ENCODE results near the gene CCDC88A. TPM values are rescaled to one million over a fixed set of nuclear protein-coding genes. Genes with fewer than 3 reads are reported as not detected.
"Not testable (repeated sequence)": the region's sequence is repeated elsewhere in the genome, so short reads cannot be mapped to it uniquely, and the experiment has no call there.

The CCDC88A gene
- total RNA-seq, 2 donors from 2014 or later = 50.0 to 74.5 TPM

DNA sequence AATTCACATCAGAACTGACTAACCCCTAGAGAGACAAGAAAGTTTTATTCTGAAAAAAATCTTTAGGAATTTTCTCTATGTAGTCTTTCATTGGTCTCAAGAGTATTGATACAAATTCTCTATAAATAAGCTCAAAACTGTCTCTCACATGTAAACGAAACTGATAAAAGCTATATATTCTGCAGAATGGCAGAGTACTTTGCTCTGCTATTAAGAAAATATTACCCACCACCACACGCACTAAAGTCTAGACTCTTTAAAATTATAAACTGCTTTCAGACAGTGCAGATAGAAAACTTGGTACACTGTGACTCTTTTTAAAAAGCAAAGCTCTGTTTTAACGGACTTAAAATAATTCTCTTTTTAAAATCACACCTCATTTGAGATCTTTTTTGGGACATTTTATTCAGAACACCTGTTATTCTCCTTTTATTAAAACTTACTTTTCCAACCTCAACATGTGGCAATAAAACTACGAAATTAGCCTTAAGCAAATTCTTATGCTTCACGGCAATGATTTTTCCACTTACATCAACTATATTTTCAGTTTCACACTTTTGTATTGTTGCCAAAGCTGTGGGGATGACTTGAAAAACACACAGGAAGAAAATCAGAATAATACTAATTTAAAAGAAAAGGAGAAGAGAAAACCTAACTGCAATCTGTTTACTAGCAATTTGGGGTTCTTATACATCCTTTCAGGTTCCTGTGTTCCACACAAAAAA lies 58.0 kb downstream of the CCDC88A start:
- Histone ChIP-seq H3K27ac (peak overlapping the region; percentile 2 to 34), H3K27me3 (replicated peaks; ENCODE audit: insufficient read depth) (no peaks in the 10 kb centered on the region), H3K4me3 (peak overlapping the region; percentile 36), H3K9me3 (no peaks in the 10 kb centered on the region), H3K4me1 (ENCODE audit: control insufficient read depth in 1 of 2, low read depth in 2 of 2) (peaks cover 17 to 22% of the 10 kb centered on the region in 2 donors), H3K36me3 (no peaks in the 10 kb centered on the region)
- TF ChIP-seq, protein P1, sequence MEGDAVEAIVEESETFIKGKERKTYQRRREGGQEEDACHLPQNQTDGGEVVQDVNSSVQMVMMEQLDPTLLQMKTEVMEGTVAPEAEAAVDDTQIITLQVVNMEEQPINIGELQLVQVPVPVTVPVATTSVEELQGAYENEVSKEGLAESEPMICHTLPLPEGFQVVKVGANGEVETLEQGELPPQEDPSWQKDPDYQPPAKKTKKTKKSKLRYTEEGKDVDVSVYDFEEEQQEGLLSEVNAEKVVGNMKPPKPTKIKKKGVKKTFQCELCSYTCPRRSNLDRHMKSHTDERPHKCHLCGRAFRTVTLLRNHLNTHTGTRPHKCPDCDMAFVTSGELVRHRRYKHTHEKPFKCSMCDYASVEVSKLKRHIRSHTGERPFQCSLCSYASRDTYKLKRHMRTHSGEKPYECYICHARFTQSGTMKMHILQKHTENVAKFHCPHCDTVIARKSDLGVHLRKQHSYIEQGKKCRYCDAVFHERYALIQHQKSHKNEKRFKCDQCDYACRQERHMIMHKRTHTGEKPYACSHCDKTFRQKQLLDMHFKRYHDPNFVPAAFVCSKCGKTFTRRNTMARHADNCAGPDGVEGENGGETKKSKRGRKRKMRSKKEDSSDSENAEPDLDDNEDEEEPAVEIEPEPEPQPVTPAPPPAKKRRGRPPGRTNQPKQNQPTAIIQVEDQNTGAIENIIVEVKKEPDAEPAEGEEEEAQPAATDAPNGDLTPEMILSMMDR (IDR thresholded peaks at IDR 0.05) = no peak
- ATAC-seq (ENCODE audit: insufficient number of reproducible peaks, low FRiP score, low read depth) = no peak
- no peak for DNase-seq (ENCODE audit: low spot score)

DNA sequence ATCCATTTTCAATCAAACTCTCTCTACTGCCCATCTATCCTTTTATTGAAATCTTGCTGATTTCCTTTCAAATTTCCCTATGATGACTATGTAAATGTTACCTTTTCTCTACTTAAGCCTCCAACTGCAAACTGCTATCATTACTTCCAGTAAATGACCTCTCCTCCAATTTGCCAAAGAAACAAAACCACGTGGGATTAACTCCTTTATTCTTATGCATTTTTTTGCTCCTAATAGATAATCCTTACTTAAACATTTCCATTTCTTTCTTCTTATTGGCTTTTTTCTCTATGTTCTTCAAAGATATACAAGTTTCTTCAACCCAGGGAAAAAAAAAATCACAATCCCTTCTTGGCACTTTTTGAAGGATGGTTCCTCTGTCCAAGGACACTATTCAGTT lies 61.2 kb downstream of the CCDC88A start:
- Histone ChIP-seq H3K27ac (no peak overlapping the region), H3K4me3 (no peak overlapping the region), H3K36me3 (no peaks in the 10 kb centered on the region), H3K27me3 (replicated peaks; ENCODE audit: insufficient read depth) (no peaks in the 10 kb centered on the region), H3K4me1 (ENCODE audit: control insufficient read depth in 1 of 2, low read depth in 2 of 2) (peaks cover 0 to 6% of the 10 kb centered on the region in 2 donors), H3K9me3 (no peaks in the 10 kb centered on the region)
- ATAC-seq (ENCODE audit: insufficient number of reproducible peaks, low FRiP score, low read depth) (no peak), DNase-seq (ENCODE audit: low spot score) (no peak)
- TF ChIP-seq, protein P1 (IDR thresholded peaks at IDR 0.05) = no peak

DNA sequence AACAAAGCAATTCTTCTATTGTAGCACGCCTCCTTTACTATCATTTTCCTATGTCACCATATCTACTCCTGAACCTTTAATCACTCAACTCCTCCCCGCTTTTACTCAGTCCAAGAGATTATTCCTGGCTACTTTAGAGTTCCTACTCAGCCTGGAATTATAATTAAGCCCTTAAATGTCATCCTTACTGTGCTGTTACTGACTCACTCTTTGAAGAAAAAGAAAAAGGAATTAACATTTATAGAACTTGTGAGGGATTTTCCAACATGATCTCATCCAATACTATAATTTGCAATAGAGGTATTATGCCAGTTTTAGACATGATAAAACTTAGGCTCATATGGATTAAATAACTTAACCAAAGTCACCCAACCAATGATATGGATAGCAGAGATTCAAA lies 61.7 kb downstream of the CCDC88A start:
- no peaks in the 10 kb centered on the region for H3K27me3 ChIP-seq (replicated peaks; ENCODE audit: insufficient read depth)

DNA sequence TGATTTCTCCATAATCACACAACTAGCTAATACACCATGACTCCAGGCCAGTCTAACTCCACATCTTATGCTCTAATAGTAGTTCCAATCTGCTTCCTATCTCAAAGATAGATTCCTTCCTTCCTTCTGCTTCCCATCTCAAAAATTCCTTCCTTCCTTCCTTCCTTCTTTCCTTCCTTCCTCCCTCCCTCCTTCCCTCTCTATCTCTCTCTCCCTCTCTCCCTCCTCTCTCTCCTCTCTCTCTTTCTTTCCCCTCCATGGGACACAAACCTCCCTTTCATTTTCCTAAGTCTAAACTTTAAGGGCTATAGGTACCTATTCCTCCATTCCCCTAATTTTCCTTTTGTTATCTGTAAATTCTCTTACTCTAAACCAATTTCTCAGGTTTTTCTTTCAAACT lies 62.5 kb downstream of the CCDC88A start:
- H3K27me3 ChIP-seq (replicated peaks; ENCODE audit: insufficient read depth) = no peaks in the 10 kb centered on the region
- H3K9me3 ChIP-seq = no peaks in the 10 kb centered on the region
- DNase-seq (ENCODE audit: low spot score) (no peak), ATAC-seq (ENCODE audit: insufficient number of reproducible peaks, low FRiP score, low read depth) (no peak)
- H3K4me3 ChIP-seq = no peak overlapping the region
- TF ChIP-seq, protein P1 (IDR thresholded peaks at IDR 0.05) = no peak
- no peaks in the 10 kb centered on the region for H3K4me1 ChIP-seq (ENCODE audit: control insufficient read depth in 1 of 2, low read depth in 2 of 2)
- peaks cover under 1% of the 10 kb centered on the region for H3K36me3 ChIP-seq
- H3K27ac ChIP-seq = no peak overlapping the region

More for the DNA sequence above, 61.7 kb downstream of the CCDC88A start:
- Histone ChIP-seq H3K27ac (no peak overlapping the region), H3K4me3 (no peak overlapping the region), H3K36me3 (no peaks in the 10 kb centered on the region), H3K4me1 (ENCODE audit: control insufficient read depth in 1 of 2, low read depth in 2 of 2) (peaks cover 0 to 3% of the 10 kb centered on the region in 2 donors), H3K9me3 (no peaks in the 10 kb centered on the region)
- DNase-seq (ENCODE audit: low spot score) (no peak), ATAC-seq (ENCODE audit: insufficient number of reproducible peaks, low FRiP score, low read depth) (no peak)
- TF ChIP-seq, protein P1 (IDR thresholded peaks at IDR 0.05) = no peak

DNA sequence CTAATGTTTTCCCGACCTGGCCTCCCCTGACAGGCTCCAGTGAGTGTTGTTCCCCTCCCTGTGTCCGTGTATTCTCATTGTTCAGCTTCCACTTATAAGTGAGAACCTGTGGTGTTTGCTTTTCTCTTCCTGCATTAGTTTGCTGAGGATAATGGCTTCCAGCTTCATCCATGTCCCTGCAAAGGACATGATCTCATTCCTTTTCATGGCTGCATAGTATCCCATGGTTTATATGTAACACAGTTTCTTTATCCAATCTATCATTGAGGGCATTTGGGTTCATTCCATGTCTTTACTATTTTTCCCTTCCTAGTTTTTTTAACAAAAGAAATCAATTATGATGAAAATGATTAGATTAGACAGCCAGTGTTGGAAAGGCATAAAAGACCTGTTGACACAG lies 63.5 kb downstream of the CCDC88A start:
- not testable (repeated sequence) for H3K4me1 ChIP-seq (ENCODE audit: control insufficient read depth in 1 of 2, low read depth in 2 of 2); H3K9me3 ChIP-seq; H3K27me3 ChIP-seq (replicated peaks; ENCODE audit: insufficient read depth); H3K27ac ChIP-seq; DNase-seq (ENCODE audit: low spot score); H3K4me3 ChIP-seq; ATAC-seq (ENCODE audit: insufficient number of reproducible peaks, low FRiP score, low read depth); H3K36me3 ChIP-seq

DNA sequence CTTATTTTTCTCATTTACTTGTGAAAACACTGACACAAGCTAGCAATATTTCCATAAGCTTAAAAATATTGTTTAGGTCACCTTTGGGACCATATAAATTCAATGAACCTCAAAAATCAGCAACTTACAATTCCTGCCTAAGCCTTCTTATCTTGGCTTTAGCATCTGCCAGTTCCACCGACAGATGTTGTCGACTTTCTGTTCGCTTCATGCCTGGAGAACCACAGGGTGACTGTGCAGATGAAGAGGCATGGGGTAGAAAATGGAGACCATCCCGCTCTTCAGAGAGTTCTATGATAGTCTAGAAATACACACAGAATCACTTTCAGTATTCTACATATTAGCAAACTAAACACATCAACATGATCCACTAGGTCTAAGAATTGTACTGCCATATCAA lies 64.2 kb downstream of the CCDC88A start:
- Histone ChIP-seq H3K27me3 (replicated peaks; ENCODE audit: insufficient read depth) (no peaks in the 10 kb centered on the region), H3K9me3 (no peaks in the 10 kb centered on the region), H3K36me3 (peaks cover 9% of the 10 kb centered on the region), H3K4me3 (no peak overlapping the region), H3K4me1 (ENCODE audit: control insufficient read depth in 1 of 2, low read depth in 2 of 2) (no peaks in the 10 kb centered on the region), H3K27ac (no peak overlapping the region)
- ATAC-seq (ENCODE audit: insufficient number of reproducible peaks, low FRiP score, low read depth) (no peak), DNase-seq (ENCODE audit: low spot score) (no peak)
- TF ChIP-seq, protein P1 (IDR thresholded peaks at IDR 0.05) = no peak
